ENCODE measurements around the gene MACROH2A2. TPM values are rescaled to one million over a fixed set of nuclear protein-coding genes. Genes with fewer than 3 reads are reported as not detected.

Gene MACROH2A2
- total RNA-seq, 1 donor from 2014 or later = 8.2 TPM

- TF ChIP-seq CTCF (IDR thresholded peaks at IDR 0.05) = no peak
- no peak overlapping the region for H3K4me3 ChIP-seq
- DNase-seq (ENCODE audit: low spot score in 2 of 2) = no peak
- intact Hi-C loops (cut with DNase I) = no loop called here
- H3K9me3 ChIP-seq = no peaks in the 10 kb centered on the region
- no peaks in the 10 kb centered on the region for H3K4me1 ChIP-seq
- no peaks in the 10 kb centered on the region for H3K36me3 ChIP-seq
- no peak overlapping the region for H3K27ac ChIP-seq
- H3K27me3 ChIP-seq = no peaks in the 10 kb centered on the region
Measured at GRCh38 chr10:70068925-70069324, 16.3 kb downstream of the MACROH2A2 start.

GRCh38 chr10:70069346-70069745 is 16.7 kb downstream of the MACROH2A2 start:
- H3K4me1 ChIP-seq = no peaks in the 10 kb centered on the region
- TF ChIP-seq CTCF (IDR thresholded peaks at IDR 0.05) = no peak
- H3K27me3 ChIP-seq = no peaks in the 10 kb centered on the region
- no peak overlapping the region for H3K4me3 ChIP-seq
- DNase-seq (ENCODE audit: low spot score in 2 of 2) = no peak
- no peaks in the 10 kb centered on the region for H3K9me3 ChIP-seq
- intact Hi-C loops (cut with DNase I) = no loop called here
- no peak overlapping the region for H3K27ac ChIP-seq
- no peaks in the 10 kb centered on the region for H3K36me3 ChIP-seq

- no peak for DNase-seq (ENCODE audit: low spot score in 2 of 2)
- intact Hi-C loops (cut with DNase I) = no loop called here
- no peaks in the 10 kb centered on the region for H3K4me1 ChIP-seq
- no peaks in the 10 kb centered on the region for H3K27me3 ChIP-seq
- TF ChIP-seq CTCF (IDR thresholded peaks at IDR 0.05) = no peak
- H3K36me3 ChIP-seq = no peaks in the 10 kb centered on the region
- no peaks in the 10 kb centered on the region for H3K9me3 ChIP-seq
- H3K27ac ChIP-seq = no peak overlapping the region
- no peak overlapping the region for H3K4me3 ChIP-seq
Measured at GRCh38 chr10:70070834-70071233, 18.2 kb downstream of the MACROH2A2 start.

GRCh38 chr10:70074165-70074564 is 21.5 kb downstream of the MACROH2A2 start:
- intact Hi-C loops (cut with DNase I) = no loop called here
- DNase-seq (ENCODE audit: low spot score in 2 of 2) = no peak
- Histone ChIP-seq H3K4me3 (no peak overlapping the region), H3K9me3 (no peaks in the 10 kb centered on the region), H3K27ac (no peak overlapping the region), H3K36me3 (no peaks in the 10 kb centered on the region), H3K27me3 (no peaks in the 10 kb centered on the region), H3K4me1 (no peaks in the 10 kb centered on the region)
- no peak for TF ChIP-seq CTCF (IDR thresholded peaks at IDR 0.05)

GRCh38 chr10:70074971-70075370 is 22.3 kb downstream of the MACROH2A2 start:
- Histone ChIP-seq H3K4me1 (no peaks in the 10 kb centered on the region), H3K4me3 (no peak overlapping the region), H3K27ac (no peak overlapping the region), H3K36me3 (no peaks in the 10 kb centered on the region), H3K27me3 (no peaks in the 10 kb centered on the region), H3K9me3 (no peaks in the 10 kb centered on the region)
- no peak for DNase-seq (ENCODE audit: low spot score in 2 of 2)
- no peak for TF ChIP-seq CTCF (IDR thresholded peaks at IDR 0.05)
- intact Hi-C loops (cut with DNase I) = no loop called here

GRCh38 chr10:70078329-70078728 is 25.7 kb downstream of the MACROH2A2 start:
- no peak overlapping the region for H3K4me3 ChIP-seq
- TF ChIP-seq CTCF (IDR thresholded peaks at IDR 0.05) = no peak
- H3K27ac ChIP-seq = no peak overlapping the region
- no peak for DNase-seq (ENCODE audit: low spot score in 2 of 2)
- H3K4me1 ChIP-seq = no peaks in the 10 kb centered on the region
- no peaks in the 10 kb centered on the region for H3K27me3 ChIP-seq
- no peaks in the 10 kb centered on the region for H3K36me3 ChIP-seq
- H3K9me3 ChIP-seq = no peaks in the 10 kb centered on the region
- intact Hi-C loops (cut with DNase I) = no loop called here

Data from ascending aorta (tissue), 2 donors.